NCI-H128 (cell line): ENCODE results near the gene COP1.
"Not testable (repeated sequence)": the region's sequence is repeated elsewhere in the genome, so short reads cannot be mapped to it uniquely, and the experiment has no call there.

Experiments used
- DNase-seq: peaks from one replicate; lab custom pipeline; 2025; ENCODE audit not compliant: unreplicated experiment; lab: John Stamatoyannopoulos, UW

The COP1 gene

DNA sequence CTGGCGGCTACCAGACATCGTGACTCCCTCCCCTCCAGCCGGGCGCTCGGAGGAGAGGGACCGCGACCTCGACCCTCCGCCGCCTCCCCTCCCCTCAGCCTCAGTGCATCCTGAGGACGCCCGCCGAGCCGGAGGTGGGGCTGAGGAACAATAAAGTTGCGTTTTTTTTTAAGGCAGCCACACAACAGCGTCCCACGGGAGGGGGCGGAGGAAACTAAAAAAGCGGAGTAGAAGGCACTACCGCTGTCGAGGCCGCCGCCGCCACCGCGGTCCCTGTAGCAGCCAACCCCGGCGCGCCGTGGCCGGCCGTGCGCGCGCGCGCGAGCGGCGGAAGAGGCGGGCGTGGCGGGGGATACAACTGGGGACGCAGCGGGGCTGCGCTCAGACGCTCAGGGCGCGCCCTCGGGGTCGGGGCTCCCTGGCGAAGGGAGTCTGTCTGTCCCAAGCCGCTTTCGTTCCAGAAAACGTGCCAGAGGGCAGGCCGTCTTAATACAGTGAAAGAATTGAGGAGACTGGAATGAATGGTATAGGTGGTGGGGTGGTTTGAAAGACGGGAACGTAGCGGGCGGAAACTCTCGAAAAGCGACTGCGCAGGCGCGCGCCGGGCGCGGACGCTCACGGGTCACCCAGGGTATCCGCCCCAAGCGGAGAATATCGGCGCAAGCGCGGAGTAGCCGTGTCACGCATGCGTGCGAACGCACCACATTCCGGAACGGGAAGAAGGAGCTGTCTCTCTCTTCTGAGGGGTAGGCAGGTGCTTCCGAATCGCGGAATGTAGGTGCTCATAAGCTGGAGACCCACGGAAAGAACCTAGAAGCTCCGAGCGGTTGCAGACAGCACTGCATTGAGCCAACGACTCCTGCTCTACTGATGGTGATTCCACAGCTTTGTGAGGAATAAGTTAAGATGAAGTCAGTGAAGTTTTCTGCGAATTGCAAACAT lies at the start of gene COP1:
Gene COP1 (minus strand): TSS at position 326 of the 942 bp plus-strand sequence. CDS start 308 bp downstream, at position 18.
- DNase-seq, result peak; percentile 94

DNA sequence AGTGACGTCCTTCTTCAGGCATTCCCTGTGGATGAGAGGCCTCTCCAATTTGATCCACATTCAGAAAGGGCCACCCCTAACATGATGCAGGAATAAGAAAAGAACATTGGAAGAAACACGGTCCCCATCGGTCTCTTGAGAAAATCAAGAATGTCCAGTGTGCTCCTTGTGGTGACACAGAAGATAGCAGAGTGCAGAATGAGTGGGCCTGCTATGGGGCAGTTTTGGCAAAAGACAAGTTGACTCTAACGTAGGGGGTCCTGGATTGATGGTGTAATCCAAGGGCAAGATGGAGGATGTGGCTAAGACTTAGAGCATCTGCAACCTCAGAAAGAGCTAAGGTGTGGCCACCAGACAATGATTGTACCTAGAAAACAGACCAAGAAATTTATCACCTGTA lies 45.1 kb upstream of the COP1 start:
- no peak for DNase-seq

DNA sequence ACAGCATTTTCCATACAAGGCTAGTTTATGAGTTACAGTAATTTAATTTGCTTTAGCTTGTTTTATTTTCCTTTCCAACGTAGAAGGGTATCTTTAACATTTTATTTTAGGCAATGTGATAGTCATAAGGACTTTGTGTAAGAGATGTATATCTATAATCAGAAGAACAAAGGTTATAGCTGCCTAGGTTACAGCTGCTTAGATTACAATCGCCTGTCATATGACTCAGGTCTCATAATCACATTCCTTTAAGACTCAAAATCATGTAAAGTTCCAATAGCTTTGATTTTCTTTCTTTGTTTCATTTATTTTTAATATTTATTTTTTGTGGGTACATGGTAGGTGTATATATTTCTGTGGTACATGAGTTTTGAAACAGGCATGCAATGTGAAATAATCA lies 37.8 kb upstream of the COP1 start:
- DNase-seq, result no peak

DNA sequence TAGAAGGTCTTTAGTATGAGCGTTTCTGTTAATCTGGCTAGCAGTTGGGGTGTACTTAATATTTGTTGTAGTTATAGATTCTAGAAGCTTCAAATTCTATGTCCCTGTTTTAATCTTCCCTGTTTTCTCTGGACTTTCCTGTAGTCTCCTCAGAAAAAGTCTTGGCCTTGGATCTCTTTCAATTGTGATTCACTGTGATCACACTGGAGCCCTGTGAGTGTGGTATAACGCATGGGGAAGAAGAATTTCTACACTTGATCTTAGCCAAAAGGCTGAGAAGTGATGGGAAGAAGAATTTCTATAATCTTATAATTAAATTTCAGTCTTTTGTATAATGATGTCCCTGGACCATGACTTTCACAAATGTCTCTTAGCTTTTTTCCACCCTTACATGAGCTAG lies 36.7 kb upstream of the COP1 start:
- no peak for DNase-seq

DNA sequence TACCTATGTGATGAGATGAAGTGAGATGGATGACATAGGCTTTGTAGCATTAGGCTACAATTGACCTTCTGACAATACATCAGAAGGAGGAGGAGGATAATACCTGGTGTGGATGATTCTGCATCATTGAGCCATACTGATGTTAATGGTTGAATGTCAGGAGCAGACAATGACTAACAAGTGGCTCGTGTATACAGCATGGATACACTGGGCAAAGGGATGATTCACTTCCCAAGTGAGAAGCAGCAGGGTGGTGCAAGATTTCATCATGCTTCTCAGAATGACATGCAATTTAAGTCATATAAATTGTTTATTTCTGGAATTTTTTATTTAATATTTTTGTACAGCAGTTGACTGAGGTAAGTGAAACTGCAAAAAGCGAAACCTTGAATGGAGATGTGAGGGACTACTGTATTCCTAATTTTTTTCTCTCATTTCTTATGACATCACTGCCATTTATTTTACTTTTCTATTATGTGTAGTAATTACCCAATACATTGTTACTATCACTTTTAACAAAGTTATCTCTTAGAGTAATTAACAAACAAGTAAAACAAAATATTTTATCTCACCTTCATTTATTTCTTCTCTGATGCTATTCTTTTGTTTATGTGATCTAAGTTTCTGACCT lies 34.4 kb upstream of the COP1 start:
- DNase-seq, result no peak

DNA sequence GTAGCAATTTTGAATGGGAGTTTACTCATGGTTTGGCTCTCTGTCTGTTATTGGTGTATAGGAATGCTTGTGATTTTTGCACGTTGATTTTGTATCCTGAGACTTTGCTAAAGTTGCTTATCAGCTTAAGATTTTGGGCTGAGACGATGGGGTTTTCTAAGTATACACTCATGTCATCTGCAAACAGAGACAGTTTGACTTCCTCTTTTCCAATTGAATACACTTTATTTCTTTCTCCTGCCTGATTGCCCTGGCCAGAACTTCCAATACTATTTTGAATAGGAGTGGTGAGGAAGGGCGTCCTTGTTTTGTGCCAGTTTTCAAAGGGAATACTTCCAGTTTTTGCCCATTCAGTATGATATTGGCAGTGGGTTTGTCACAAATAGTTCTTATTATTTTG lies 26.6 kb upstream of the COP1 start:
- DNase-seq, result not testable (repeated sequence)

DNA sequence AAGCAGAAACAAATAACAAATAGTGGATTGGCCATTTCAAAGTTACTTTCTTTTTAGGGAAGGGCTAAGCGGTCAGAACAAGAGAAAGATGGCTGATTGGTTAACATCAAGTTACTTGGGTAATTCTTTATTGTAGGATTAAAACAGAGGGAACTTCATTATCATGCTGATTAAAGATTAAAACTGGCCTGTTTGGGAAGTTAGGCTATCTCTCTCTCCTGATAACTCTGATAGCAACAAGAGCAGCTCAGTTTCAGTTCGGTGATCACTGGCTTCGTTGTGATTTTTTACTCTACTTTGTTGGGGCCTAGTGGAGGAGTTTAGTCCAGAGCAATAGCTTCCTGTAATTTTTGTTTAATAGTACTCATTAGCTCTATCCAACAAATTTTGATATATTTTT lies 20.5 kb upstream of the COP1 start:
- DNase-seq, result no peak

DNA sequence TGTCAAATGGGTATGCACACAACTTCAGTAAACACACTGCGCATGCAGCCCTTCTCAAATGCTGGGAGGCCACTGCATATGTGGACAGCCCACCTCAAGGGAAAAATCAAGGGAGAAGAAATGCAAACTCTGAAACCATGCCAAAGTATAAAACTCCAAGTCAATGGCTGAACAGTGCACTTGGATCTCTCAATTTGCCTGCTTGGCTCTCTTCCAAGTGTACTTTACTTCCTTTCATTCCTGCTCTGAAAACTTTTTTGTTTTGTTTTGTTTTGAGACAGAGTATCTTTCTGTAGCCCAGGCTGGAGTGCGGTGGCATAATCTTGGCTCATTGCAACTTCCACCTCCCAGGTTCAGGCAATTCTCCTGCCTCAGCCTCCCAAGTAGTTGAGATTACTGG lies 18.8 kb upstream of the COP1 start:
- DNase-seq, result no peak

DNA sequence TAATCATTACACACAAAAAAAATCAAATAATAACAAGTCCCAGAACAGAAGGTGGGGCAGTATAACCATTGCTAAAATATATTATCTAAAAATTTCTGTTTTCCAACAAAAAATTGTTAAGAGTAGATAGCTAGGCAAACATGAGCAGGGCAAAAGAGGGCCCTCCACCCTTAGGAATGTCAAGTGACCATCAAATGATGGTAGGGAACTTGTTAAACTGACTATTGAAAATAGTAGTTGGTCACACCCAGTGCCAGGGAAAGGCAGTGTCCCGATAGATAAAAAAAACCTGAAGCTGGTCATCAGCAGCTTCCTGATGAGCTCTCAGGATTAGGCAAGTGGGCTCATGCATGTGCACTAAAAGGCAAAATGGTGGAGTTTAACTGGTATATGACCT lies 18.4 kb upstream of the COP1 start:
- DNase-seq, result no peak

DNA sequence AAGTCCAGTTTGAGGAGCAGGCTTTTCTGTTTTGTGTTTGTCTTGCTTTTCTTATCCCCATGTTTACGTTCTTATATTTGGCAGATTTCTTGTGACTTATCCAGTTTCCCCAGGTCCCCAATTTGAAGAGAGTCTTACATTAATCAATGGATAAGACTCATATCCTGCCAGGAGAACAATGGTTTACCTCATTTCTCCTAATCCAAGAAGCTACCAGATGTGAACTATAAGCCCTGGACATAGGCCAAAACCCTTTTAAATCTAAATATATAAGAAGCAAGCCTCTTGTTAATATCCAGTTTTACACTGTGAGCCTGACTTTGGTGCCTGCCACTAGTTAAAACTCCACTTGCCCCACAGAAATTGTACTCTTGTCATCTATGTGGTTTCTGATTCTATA lies 15.1 kb upstream of the COP1 start:
- DNase-seq, result no peak

DNA sequence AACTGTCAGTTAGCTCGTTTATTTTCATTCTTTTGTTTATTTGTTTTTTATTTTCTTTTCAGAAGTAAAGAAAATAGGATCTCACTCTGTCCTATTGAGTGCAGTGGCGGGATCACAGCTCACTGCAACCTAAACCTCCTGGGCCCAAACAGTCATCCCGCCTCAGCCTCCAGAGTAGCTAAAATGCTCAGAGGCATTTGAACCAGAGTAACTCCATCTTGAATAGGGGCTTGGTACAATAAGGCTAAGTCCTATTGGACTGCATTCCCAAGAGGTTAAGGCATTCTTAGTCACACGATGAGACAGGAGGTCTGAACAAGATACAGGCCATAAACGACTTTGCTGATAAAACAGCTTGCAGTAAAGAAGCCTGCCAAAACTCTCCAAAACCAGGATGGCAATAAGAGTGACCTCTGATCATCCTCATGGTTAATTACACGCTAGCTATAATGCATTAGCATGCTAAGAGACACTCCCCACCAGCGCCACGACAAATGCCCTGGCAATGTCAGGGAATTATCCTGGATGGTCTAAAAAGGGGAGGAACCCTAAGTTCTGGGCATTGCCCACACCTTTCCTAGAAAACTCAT lies 13.1 kb upstream of the COP1 start:
- DNase-seq, result no peak

DNA sequence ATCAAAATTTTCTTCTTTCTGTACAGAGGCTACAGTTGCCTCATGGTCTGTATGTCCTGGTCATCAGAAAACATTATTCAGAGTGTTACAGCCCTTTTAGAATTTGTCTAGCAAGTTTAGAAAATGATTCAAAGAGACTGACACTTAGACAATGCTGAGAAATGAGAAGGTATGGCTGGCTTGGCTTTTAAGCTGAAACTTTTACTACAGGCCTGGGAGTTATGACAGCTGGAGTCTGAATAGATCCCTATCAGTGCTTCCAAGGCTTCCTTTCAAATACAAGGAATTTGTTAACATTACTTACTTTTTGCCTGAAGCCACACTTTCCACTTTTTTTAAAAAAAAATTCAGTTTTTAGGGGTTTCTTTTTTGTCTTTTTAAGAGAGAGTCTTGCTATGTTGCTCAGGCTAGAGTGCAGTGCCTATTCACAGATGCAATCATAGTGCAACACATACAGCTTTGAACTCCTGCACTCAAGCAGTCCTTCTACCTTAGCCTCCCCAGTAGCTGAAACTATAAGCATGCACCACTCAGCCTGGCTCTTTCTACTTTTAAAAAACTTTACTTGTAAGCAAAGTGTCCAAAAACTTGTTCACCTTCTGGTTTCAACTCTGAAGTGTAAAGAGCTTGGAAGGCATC lies 10.5 kb upstream of the COP1 start:
- no peak for DNase-seq

DNA sequence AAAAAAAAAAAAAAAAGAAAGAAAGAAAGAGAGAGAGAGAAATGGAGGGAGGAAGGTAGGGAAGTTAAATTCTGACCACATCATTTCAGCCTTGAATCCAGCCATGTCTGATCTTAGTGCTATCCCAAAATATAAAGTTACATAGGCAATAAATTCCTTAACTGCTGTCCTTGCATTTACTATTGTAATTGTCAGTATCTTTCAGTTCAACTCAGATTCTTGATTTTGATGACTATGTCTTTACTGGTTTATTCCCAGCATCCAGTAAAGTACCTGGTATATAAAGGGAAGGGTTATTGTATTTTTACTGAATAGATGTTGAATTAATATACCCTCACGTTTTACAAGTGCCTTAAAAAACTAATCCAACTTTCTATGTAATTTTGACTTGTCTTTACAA lies 8.9 kb upstream of the COP1 start:
- no peak for DNase-seq

DNA sequence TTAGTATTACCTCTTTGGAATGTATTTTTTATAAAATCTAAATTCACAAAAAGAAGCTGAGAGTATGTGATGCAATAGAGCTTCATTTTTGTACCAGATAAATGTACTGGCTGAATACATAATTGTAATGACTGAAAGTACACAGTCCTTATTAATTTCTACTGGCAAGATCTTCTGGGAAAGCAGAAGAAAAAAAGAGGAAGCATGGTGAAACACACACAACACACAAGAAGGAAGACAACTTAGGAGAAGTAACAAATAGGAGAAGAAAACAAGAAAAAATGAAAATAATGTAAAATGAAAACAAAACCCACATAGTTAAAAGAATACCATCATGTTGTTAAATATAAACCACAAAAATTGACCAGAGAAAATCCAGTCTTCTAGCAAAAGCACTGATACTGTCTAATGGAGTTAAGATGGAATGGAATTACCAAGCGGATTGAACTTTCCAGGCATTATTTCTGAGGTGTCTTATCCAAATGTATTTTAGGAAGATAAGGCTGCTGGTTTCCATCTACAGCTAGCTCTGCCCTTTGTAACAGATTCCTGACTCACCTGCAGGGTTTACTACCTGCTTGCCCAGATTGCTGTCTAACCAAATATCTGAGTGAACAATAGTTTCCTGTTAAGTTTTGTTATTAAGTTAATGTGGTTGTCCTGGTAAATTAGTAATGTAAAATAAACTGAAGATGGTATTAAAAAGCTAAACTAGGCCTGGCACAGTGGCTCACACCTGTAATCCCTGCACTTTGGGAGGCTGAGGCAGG lies 4.5 kb upstream of the COP1 start:
- no peak for DNase-seq

DNA sequence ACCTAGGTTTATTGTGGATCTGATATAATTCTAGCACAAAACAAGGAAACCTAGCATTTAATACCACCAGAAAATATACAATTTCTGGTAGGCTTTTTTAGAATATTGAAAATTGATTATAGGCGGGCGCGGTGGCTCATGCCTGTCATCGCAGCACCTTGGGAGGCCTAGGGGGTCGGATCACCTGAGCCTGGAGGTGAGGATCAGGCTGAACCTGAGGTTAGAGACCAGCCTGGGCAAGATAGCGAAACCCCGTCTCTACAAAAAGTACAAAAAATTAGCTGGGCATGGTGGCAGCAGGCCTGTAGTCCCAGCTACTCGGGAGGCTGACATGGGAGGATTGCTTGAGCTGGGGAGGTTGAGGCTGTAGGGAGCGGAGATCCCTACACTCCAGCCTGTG lies 948 bp upstream of the COP1 start:
- no peak for DNase-seq

DNA sequence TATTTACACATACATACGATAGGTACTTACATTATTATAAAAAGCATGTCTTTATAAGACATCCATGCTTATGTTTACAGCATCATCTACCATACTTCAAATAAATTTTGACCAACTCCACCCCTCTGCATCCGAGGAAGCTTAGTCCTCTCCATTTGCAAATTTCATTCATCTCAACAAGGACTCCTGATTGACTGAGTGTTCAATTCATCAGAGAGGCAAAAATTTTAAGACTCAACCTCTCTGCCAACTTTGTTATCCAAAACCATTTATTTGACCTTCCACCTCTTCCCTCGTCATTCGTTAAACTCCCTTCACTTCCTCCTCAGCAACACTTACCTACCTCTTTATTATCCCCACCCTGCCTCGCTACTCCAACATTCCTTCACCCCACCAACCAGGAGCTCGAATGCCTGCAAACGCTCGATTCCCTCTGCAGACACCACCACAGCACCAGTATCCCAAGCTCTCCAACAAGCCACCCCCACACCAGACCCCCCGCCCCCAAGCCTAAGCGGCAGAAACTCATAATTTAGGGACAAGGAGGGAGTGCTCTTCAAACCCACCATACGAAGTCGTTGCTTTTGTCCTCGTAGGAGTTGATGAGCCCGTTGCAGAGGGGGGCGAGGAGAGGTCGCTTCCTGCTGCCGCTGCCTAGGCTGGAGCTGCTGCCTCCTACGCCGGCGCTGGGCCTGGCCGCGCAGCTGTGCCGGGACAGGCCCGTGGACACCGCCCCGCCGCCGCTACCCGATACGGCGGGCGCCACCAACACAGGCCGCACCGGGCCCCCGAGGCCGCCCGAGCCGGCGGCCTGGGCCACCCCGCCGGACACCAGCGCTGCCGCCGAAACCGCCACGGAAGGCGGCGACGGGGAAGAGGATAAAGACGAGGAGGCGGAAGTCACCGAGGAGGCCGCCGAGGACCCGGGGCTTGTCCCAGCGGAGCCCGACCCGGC lies 803 bp downstream of the COP1 start:
- no peak for DNase-seq

DNA sequence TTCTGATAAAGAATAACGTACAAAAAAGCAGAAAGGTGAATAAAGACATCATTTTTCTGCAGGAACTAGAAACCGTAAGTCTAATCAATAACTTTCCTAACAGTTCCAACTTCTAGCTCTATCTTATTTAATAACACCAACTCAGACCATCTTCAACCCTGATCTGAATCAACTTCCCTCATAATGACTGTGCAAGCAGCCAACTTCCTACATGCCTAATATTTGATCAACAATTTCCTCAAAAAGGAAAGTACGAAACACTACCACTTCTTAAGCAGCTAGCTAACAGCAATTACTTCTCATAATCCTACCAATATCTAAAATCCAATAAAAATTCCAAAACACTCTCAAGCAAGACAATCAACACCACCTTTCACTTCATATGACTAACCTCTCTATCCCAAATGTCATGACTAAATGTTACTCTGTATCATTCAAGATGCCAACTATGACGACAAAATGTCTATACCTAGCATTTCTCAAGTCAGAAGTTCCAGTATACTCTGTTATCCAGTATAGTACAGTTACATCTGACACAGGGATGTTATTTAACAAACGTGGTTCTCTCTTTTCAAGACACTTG lies 1.7 kb downstream of the COP1 start:
- no peak for DNase-seq

DNA sequence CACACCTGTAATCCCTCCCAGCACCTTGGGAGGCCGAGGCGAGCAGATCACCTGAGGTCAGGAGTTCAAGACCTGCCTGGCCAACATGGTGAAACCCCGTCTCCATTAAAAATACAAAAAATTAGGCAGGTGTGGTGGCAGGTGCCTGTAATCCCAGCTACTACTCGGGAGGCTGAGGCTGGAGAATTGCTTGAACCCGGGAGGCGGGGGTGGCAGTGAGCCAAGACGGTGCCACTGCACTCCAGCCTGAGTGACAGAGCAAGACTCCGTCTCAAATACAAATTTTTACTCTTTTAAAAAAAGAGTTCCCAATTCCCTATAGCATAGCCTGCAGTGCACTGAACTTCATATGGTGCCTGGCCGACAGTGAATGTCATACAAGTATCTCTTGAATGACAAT lies 2.4 kb downstream of the COP1 start:
- DNase-seq, result not testable (repeated sequence)

DNA sequence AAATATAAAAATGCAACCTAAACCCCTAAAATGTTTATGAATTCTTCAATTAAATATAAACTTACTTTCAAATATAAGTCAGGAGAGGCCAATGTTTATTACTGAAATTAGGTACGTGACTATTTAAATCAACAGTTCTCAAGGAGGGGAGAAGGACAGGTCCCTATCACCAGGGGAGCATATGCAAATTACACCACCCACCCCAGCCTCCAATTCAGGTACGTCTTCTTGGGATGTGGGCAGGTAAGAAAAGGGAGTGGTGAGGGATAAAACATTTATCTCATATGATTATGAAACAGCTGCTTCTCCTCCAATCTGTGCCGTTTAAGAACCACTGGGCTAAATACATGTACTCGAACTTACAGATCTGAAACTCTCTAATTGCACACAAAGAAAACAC lies 3.4 kb downstream of the COP1 start:
- no peak for DNase-seq
